ENCODE measurements around the gene TMPRSS3. TPM values are rescaled to one million over a fixed set of nuclear protein-coding genes. Genes with fewer than 3 reads are reported as not detected.
A peak's percentile ranks its signal among the peaks of the same experiment; 100 is the strongest.

TMPRSS3 gene
- total and polyA plus RNA-seq, 9 of the 15 experiments (the other 6 are each of a cell fraction or from before 2014, with no cell fraction given), result 0.07 TPM; not detected in 8

GRCh38 chr21:42365770-42366169 lies 30.1 kb downstream of the TMPRSS3 start:
- CTCF ChIA-PET (ENCODE audit: low intra/inter-chr PET ratio), result no interaction called here
- no peaks in the 10 kb centered on the region for H3K9me1 ChIP-seq (ENCODE audit: control insufficient read depth, insufficient read depth, low read length)
- no peak overlapping the region for H2AFZ ChIP-seq (ENCODE audit: low read depth, low read length)
- 0 out of 2 replicates have a peak, but pooled peaks cover 5% of the 10 kb centered on the region for H4K20me1 ChIP-seq (replicated peaks; ENCODE audit: control insufficient read depth, insufficient read depth, low read length)
- 0 out of 2 replicates have a peak, but pooled peaks have one; percentile 42 for TF ChIP-seq SPI1 (IDR thresholded peaks at IDR 0.05; ENCODE audit: borderline replicate concordance, low read depth, low read length)
- no peak for TF ChIP-seq ZFX (CRISPR knock-in tag; IDR thresholded peaks at IDR 0.05)
- TF ChIP-seq ADNP (tag; IDR thresholded peaks at IDR 0.05), result no peak
- H3K27me3 ChIP-seq (ENCODE audit: control insufficient read depth in 2 of 2, insufficient read depth in 2 of 2, low read length in 2 of 2), result peaks cover 25 to 53% of the 10 kb centered on the region in 2 experiments
- no peaks in the 10 kb centered on the region for H3K79me2 ChIP-seq (ENCODE audit: control insufficient read depth, insufficient read depth, low read length)
- no TSS peak for BruUV-seq (replicated peaks)
- DNase-seq (ENCODE audit: extremely low read depth in 1 of 4, low spot score in 3 of 4) (no peak), FAIRE-seq (no peak), ATAC-seq (no peak)
- H3K9me3 ChIP-seq (replicated peaks; ENCODE audit: control insufficient read depth, insufficient read depth, low read depth, low read length), result no peaks in the 10 kb centered on the region
- no peak overlapping the region for H3K27ac ChIP-seq (ENCODE audit: extremely low read depth, low read depth, low read length)
- H3K9ac ChIP-seq (ENCODE audit: insufficient read depth in 1 of 2, low read depth in 2 of 2, low read length in 2 of 2), result no peak overlapping the region
- no peaks in the 10 kb centered on the region for H3K36me3 ChIP-seq (ENCODE audit: control insufficient read depth, insufficient read depth, low read length)
- H3K4me2 ChIP-seq (ENCODE audit: insufficient read depth, low read length), result no peak overlapping the region
- in situ Hi-C loops (cut with MboI) (no loop called here), intact Hi-C loops (cut with micrococcal nuclease) (loop anchor here (10.0 kb wide), 1 partner anchor 169 kb away; no protein-coding TSS in a partner anchor)
- no peak overlapping the region for H3K4me3 ChIP-seq
- POLR2A ChIA-PET, result no interaction called here
- WGBS (ENCODE audit: insufficient coverage, low coverage, missing lambda C conversion rate), result 20% methylated on average over 6 of the region's 6 CpGs
- peaks cover 8 to 15% of the 10 kb centered on the region in 2 experiments; a peak in 3 of 5 replicates for H3K4me1 ChIP-seq (replicated peaks in 1 of 2; ENCODE audit: control insufficient read depth in 2 of 2, insufficient read depth in 2 of 2, low read length in 2 of 2)

DNA sequence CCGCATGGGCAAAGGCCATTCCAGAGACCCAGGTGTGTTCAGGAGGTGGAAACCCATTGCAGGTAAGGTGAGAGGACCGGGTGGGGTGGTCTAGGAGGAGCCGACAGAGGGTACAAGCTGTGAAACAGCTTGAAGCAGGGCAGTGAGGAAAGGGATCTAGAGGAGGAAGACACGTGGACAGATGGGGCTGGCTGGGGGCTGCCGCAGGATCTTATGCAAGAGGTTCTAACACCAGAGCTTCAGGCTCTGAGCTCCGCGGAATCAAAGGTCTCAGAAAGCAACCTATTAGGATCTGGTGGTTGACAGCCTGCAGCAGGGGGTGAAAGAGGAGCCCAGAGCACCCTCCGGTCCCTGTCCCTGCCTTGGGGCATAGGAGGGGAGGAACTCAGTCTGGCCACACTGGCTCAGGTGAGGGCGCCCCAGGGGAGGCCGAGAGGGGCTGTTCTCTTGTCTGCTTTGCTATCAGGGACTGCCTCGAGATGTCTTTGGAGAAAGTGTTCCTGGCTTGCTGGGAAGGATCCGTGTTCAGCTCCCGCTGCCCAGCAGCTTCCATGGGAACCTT lies 31.5 kb downstream of the TMPRSS3 start:
- H4K20me1 ChIP-seq (replicated peaks; ENCODE audit: control insufficient read depth, insufficient read depth, low read length), result 0 out of 2 replicates have a peak, but pooled peaks cover 5% of the 10 kb centered on the region
- no peak overlapping the region for H3K4me3 ChIP-seq
- CTCF ChIA-PET (ENCODE audit: low intra/inter-chr PET ratio), result no interaction called here
- no peaks in the 10 kb centered on the region for H3K36me3 ChIP-seq (ENCODE audit: control insufficient read depth, insufficient read depth, low read length)
- no peak overlapping the region for H3K9ac ChIP-seq (ENCODE audit: insufficient read depth in 1 of 2, low read depth in 2 of 2, low read length in 2 of 2)
- in situ Hi-C loops (cut with MboI), result no loop called here
- H3K4me2 ChIP-seq (ENCODE audit: insufficient read depth, low read length), result no peak overlapping the region
- no peak overlapping the region for H2AFZ ChIP-seq (ENCODE audit: low read depth, low read length)
- BruUV-seq (replicated peaks), result no TSS peak
- no peaks in the 10 kb centered on the region for H3K9me1 ChIP-seq (ENCODE audit: control insufficient read depth, insufficient read depth, low read length)
- ATAC-seq, result no peak
- peaks cover 3 to 7% of the 10 kb centered on the region in 2 experiments; a peak in 2 of 5 replicates for H3K4me1 ChIP-seq (replicated peaks in 1 of 2; ENCODE audit: control insufficient read depth in 2 of 2, insufficient read depth in 2 of 2, low read length in 2 of 2)
- whole genome bisulfite sequencing (ENCODE audit: insufficient coverage, low coverage, missing lambda C conversion rate), result 12% methylated on average over 13 of the region's 13 CpGs
- no peaks in the 10 kb centered on the region for H3K79me2 ChIP-seq (ENCODE audit: control insufficient read depth, insufficient read depth, low read length)
- peaks cover 25 to 61% of the 10 kb centered on the region in 2 experiments for H3K27me3 ChIP-seq (ENCODE audit: control insufficient read depth in 2 of 2, insufficient read depth in 2 of 2, low read length in 2 of 2)
- no peak for FAIRE-seq
- intact Hi-C loops (cut with micrococcal nuclease), result loop anchor here (10.0 kb wide), 1 partner anchor 170 kb away; no protein-coding TSS in a partner anchor
- H3K27ac ChIP-seq (ENCODE audit: extremely low read depth, low read depth, low read length), result no peak overlapping the region
- DNase-seq (ENCODE audit: extremely low read depth in 1 of 4, low spot score in 3 of 4), result no peak
- POLR2A ChIA-PET, result no interaction called here
- no peak for TF ChIP-seq NUFIP1 (IDR thresholded peaks at IDR 0.05; ENCODE audit: partially characterized antibody)
- no peaks in the 10 kb centered on the region for H3K9me3 ChIP-seq (replicated peaks; ENCODE audit: control insufficient read depth, insufficient read depth, low read depth, low read length)
